ENCODE results near the gene ANKRD62. TPM values are rescaled to one million over a fixed set of nuclear protein-coding genes. Genes with fewer than 3 reads are reported as not detected.

The ANKRD62 gene
- total and polyA plus RNA-seq, 9 of the 15 experiments (the other 6 are each of a cell fraction or from before 2014, with no cell fraction given): 0.16 to 1.1 (median 0.45) TPM; not detected in 1

- BruUV-seq (replicated peaks): no TSS peak
- no peak for TF ChIP-seq TCFL5 (CRISPR knock-in tag; conservative IDR thresholded peaks at IDR 0.05)
- TF ChIP-seq MXD1 (CRISPR knock-in tag; IDR thresholded peaks at IDR 0.05; ENCODE audit: borderline replicate concordance, poor library complexity, severe bottlenecking): no peak
- TF ChIP-seq GTF3C2 (IDR thresholded peaks at IDR 0.05; ENCODE audit: borderline replicate concordance, extremely low read depth, insufficient read length): no peak
- TF ChIP-seq NR0B1 (IDR thresholded peaks at IDR 0.05; ENCODE audit: partially characterized antibody): no peak
- no peak for TF ChIP-seq DPF2 (IDR thresholded peaks at IDR 0.05)
- no peak for TF ChIP-seq MCM2 (IDR thresholded peaks at IDR 0.05; ENCODE audit: low read depth)
Observed at GRCh38 chr18:12106471-12106870, 12.8 kb downstream of the ANKRD62 start.

More at GRCh38 chr18:12106471-12106870, 12.8 kb downstream of the ANKRD62 start:
- FAIRE-seq (no peak), DNase-seq (ENCODE audit: extremely low read depth in 1 of 4, low spot score in 3 of 4) (no peak), ATAC-seq (no peak)
- Histone ChIP-seq H2AFZ (ENCODE audit: low read depth, low read length) (no peak overlapping the region), H3K9me3 (replicated peaks; ENCODE audit: control insufficient read depth, insufficient read depth, low read depth, low read length) (no peaks in the 10 kb centered on the region), H3K4me3 (no peak overlapping the region), H4K20me1 (replicated peaks; ENCODE audit: control insufficient read depth, insufficient read depth, low read length) (no peaks in the 10 kb centered on the region), H3K4me1 (replicated peaks in 1 of 2; ENCODE audit: control insufficient read depth in 2 of 2, insufficient read depth in 2 of 2, low read length in 2 of 2) (no peaks in the 10 kb centered on the region), H3K27me3 (ENCODE audit: control insufficient read depth in 2 of 2, insufficient read depth in 2 of 2, low read length in 2 of 2) (peaks cover 6 to 7% of the 10 kb centered on the region in 2 experiments; a peak in 4 of 5 replicates), H3K27ac (ENCODE audit: extremely low read depth, low read depth, low read length) (no peak overlapping the region), H3K9me1 (ENCODE audit: control insufficient read depth, insufficient read depth, low read length) (no peaks in the 10 kb centered on the region), H3K79me2 (ENCODE audit: control insufficient read depth, insufficient read depth, low read length) (no peaks in the 10 kb centered on the region), H3K36me3 (ENCODE audit: control insufficient read depth, insufficient read depth, low read length) (no peaks in the 10 kb centered on the region), H3K9ac (ENCODE audit: insufficient read depth in 1 of 2, low read depth in 2 of 2, low read length in 2 of 2) (no peak overlapping the region), H3K4me2 (ENCODE audit: insufficient read depth, low read length) (no peak overlapping the region)
- CTCF ChIA-PET (ENCODE audit: low intra/inter-chr PET ratio): no interaction called here
- in situ Hi-C loops (cut with MboI) (no loop called here), intact Hi-C loops (cut with micrococcal nuclease) (no loop called here)
- 6% methylated on average over 2 of the region's 2 CpGs for WGBS (ENCODE audit: insufficient coverage, low coverage, missing lambda C conversion rate)
- POLR2A ChIA-PET: no interaction called here

All from K562 (cell line).